CD4-positive, alpha-beta T cell treated with Interleukin-6 for 4 hours (primary cell): ENCODE measurements around the gene DNM3.
"Not testable (repeated sequence)": the region's sequence is repeated elsewhere in the genome, so short reads cannot be mapped to it uniquely, and the experiment has no call there.

Experiments
- DNase-seq: peaks from one replicate; pipeline ENCODE4 v3.0.0-alpha.2; 2020; ENCODE audit warnings: mixed read lengths

Gene DNM3

GRCh38 chr1:171841050-171841910 is at the start of gene DNM3:
TSS of gene DNM3 (plus strand) at chr1:171841498. CDS start at chr1:171841657, 159 bp downstream.
- DNase-seq, result peak; percentile 77

- DNase-seq, result no peak
Measured at GRCh38 chr1:171792656-171793369, 48.5 kb upstream of the DNM3 start.

- DNase-seq, result no peak
Measured at GRCh38 chr1:171793636-171794035, 47.7 kb upstream of the DNM3 start.

- DNase-seq, result peak; percentile 35
Measured at GRCh38 chr1:171794085-171794484, 47.2 kb upstream of the DNM3 start.

GRCh38 chr1:171796592-171796991 is 44.7 kb upstream of the DNM3 start:
- DNase-seq, result no peak

GRCh38 chr1:171798311-171798710 is 43.0 kb upstream of the DNM3 start:
- DNase-seq, result no peak

GRCh38 chr1:171798765-171799164 is 42.5 kb upstream of the DNM3 start:
- DNase-seq, result no peak

GRCh38 chr1:171799166-171799565 is 42.1 kb upstream of the DNM3 start:
- no peak for DNase-seq

GRCh38 chr1:171799698-171800097 is 41.6 kb upstream of the DNM3 start:
- not testable (repeated sequence) for DNase-seq

- DNase-seq, result no peak
Measured at GRCh38 chr1:171800342-171800741, 41.0 kb upstream of the DNM3 start.

- no peak for DNase-seq
Measured at GRCh38 chr1:171800851-171801250, 40.4 kb upstream of the DNM3 start.

- no peak for DNase-seq
Measured at GRCh38 chr1:171801487-171801891, 39.8 kb upstream of the DNM3 start.

- DNase-seq, result no peak
Measured at GRCh38 chr1:171802207-171802606, 39.1 kb upstream of the DNM3 start.

GRCh38 chr1:171803045-171803444 is 38.3 kb upstream of the DNM3 start:
- DNase-seq, result no peak

- no peak for DNase-seq
Measured at GRCh38 chr1:171803461-171804022, 37.8 kb upstream of the DNM3 start.

- no peak for DNase-seq
Measured at GRCh38 chr1:171805395-171806115, 35.7 kb upstream of the DNM3 start.

- DNase-seq, result no peak
Measured at GRCh38 chr1:171807556-171807955, 33.7 kb upstream of the DNM3 start.

- no peak for DNase-seq
Measured at GRCh38 chr1:171809834-171810233, 31.5 kb upstream of the DNM3 start.

- DNase-seq, result no peak
Measured at GRCh38 chr1:171811672-171812071, 29.6 kb upstream of the DNM3 start.

GRCh38 chr1:171814692-171815091 is 26.6 kb upstream of the DNM3 start:
- DNase-seq, result no peak

- DNase-seq, result no peak
Measured at GRCh38 chr1:171816300-171816901, 24.9 kb upstream of the DNM3 start.

GRCh38 chr1:171817511-171818265 is 23.6 kb upstream of the DNM3 start:
- DNase-seq, result peak; percentile 18
